H1 (cell line): Measurements from ENCODE around the gene FES.

Experiments
- ASH2L ChIP-seq: fragments of 200-600, 300-600 bp; sonication (generic); IDR thresholded peaks from one replicate; pipeline ENCODE4 v1.7.1; 2017; ENCODE audit warnings: low read length
- CHD1 ChIP-seq: IDR thresholded peaks from 2 replicates; pipeline ENCODE4 v1.6.1; 2012; ENCODE audit warnings: low read depth, low read length, improper control_type of control experiment
- CREB1 ChIP-seq: IDR thresholded peaks from 2 replicates; pipeline ENCODE4 v1.6.1; 2012; ENCODE audit warnings: inconsistent platforms
- EP300 ChIP-seq, 2 experiments: IDR thresholded peaks; 1 replicate in 1 of 2; 2 replicates in 1 of 2; pipeline ENCODE4 v1.6.1; 2011 to 2012; ENCODE audit warnings: low read depth in 2 of 2, low read length in 2 of 2, mild to moderate bottlenecking in 2 of 2, borderline replicate concordance in 1 of 2, inconsistent platforms in 1 of 2, moderate library complexity in 1 of 2
- EZH2 ChIP-seq: fragments of 200-600 bp; sonication (generic); IDR thresholded peaks from 2 replicates; pipeline ENCODE4 v1.7.1; 2012; ENCODE audit warnings: low read depth, mild to moderate bottlenecking, moderate library complexity, low read length, inconsistent platforms; ENCODE audit not compliant: severe bottlenecking
- JUN ChIP-seq: IDR thresholded peaks from 2 replicates; pipeline ENCODE4 v1.6.1; 2011; ENCODE audit warnings: low read depth, mild to moderate bottlenecking, improper control_type of control experiment, low read length
- KDM5A ChIP-seq: fragments of 200-600 bp; IDR thresholded peaks from 2 replicates; pipeline ENCODE4 v1.7.1; 2012; ENCODE audit warnings: mild to moderate bottlenecking, low read length, inconsistent platforms, mixed read lengths
- POLR2A ChIP-seq, 2 experiments: IDR thresholded peaks; 1 replicate in 1 of 2; 2 replicates in 1 of 2; pipeline ENCODE4 v1.6.1; 2011; ENCODE audit warnings: low read depth in 2 of 2, low read length in 2 of 2, mild to moderate bottlenecking in 2 of 2; ENCODE audit errors: control extremely low read depth in 1 of 2
- POLR2AphosphoS5 ChIP-seq: IDR thresholded peaks from 2 replicates; pipeline ENCODE4 v1.6.1; 2011; ENCODE audit warnings: low read depth, low read length
- SP1 ChIP-seq: IDR thresholded peaks from 2 replicates; pipeline ENCODE4 v1.6.1; 2011; ENCODE audit warnings: low read depth, low read length
- SRF ChIP-seq: IDR thresholded peaks from 2 replicates; pipeline ENCODE4 v1.6.1; 2011; ENCODE audit warnings: mild to moderate bottlenecking, low read depth, low read length, moderate library complexity
- ZNF274 ChIP-seq: IDR thresholded peaks from 2 replicates; pipeline ENCODE4 v1.7.0; 2012; ENCODE audit warnings: low read length, borderline replicate concordance; ENCODE audit errors: extremely low read depth
- TF ChIP-seq, protein P1 (sequence below), 3 experiments: IDR thresholded peaks; 1 replicate in 2 of 3; 2 replicates in 1 of 3; pipeline versions ENCODE4 v1.5.1 to v1.6.1; 2011; ENCODE audit warnings: low read length in 3 of 3, mild to moderate bottlenecking in 3 of 3, inconsistent platforms in 2 of 3, low read depth in 1 of 3, moderate library complexity in 1 of 3; ENCODE audit not compliant: insufficient read depth in 1 of 3; ENCODE audit errors: control extremely low read depth in 1 of 3
- TF ChIP-seq, protein P2 (sequence below): IDR thresholded peaks from 2 replicates; pipeline ENCODE4 v1.6.1; 2012; ENCODE audit warnings: low read length, inconsistent platforms

DNA sequence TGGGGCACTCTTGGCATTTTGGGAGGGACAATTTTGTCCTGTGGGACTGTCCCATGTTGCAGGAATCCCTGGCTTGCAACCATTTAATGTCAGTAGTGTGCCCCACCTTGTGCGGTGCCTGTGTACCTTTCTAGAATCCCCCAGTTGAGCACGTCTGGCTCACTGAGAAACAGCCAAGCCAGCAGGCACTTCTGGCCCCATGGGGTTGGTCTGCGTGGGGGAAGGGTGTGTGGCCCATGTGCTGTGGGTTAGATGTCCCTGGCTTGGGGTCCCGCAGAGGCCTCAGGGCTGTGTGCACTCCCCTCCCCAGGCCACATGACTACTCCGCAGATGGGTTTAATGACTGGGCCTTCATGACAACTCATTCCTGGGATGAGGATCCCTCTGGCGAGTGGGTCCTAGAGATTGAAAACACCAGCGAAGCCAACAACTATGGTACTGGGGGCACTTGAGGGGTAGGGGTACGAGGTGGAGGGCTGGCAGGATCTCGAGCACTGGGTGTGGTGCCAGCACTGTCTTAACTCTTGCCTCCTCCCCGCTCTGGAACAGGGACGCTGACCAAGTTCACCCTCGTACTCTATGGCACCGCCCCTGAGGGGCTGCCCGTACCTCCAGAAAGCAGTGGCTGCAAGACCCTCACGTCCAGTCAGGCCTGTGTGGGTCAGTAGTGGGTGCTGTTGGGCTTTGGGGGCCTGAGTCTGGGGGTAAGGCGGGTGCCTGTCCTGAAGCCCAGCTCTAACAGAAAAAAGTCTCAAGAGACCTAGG lies 3.7 kb upstream of the FES start:
- TF ChIP-seq EZH2 (no peak), CREB1 (no peak), POLR2AphosphoS5 (no peak), CHD1 (no peak), SP1 (no peak), ZNF274 (no peak), JUN (no peak), EP300 (IDR thresholded peaks at IDR 0.05; ENCODE audit: borderline replicate concordance in 1 of 2, low read depth in 2 of 2, low read length in 2 of 2) (no peak), ASH2L (no peak), POLR2A (IDR thresholded peaks at IDR 0.05; ENCODE audit: control extremely low read depth in 1 of 2, low read depth in 2 of 2, low read length in 2 of 2) (no peak), KDM5A (no peak), SRF (no peak)
- TF ChIP-seq, protein P1, sequence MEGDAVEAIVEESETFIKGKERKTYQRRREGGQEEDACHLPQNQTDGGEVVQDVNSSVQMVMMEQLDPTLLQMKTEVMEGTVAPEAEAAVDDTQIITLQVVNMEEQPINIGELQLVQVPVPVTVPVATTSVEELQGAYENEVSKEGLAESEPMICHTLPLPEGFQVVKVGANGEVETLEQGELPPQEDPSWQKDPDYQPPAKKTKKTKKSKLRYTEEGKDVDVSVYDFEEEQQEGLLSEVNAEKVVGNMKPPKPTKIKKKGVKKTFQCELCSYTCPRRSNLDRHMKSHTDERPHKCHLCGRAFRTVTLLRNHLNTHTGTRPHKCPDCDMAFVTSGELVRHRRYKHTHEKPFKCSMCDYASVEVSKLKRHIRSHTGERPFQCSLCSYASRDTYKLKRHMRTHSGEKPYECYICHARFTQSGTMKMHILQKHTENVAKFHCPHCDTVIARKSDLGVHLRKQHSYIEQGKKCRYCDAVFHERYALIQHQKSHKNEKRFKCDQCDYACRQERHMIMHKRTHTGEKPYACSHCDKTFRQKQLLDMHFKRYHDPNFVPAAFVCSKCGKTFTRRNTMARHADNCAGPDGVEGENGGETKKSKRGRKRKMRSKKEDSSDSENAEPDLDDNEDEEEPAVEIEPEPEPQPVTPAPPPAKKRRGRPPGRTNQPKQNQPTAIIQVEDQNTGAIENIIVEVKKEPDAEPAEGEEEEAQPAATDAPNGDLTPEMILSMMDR (IDR thresholded peaks at IDR 0.05; ENCODE audit: control extremely low read depth in 1 of 3, insufficient read depth in 1 of 3, low read depth in 1 of 3, low read length in 3 of 3) = no peak
- TF ChIP-seq, protein P2, sequence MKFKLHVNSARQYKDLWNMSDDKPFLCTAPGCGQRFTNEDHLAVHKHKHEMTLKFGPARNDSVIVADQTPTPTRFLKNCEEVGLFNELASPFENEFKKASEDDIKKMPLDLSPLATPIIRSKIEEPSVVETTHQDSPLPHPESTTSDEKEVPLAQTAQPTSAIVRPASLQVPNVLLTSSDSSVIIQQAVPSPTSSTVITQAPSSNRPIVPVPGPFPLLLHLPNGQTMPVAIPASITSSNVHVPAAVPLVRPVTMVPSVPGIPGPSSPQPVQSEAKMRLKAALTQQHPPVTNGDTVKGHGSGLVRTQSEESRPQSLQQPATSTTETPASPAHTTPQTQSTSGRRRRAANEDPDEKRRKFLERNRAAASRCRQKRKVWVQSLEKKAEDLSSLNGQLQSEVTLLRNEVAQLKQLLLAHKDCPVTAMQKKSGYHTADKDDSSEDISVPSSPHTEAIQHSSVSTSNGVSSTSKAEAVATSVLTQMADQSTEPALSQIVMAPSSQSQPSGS = no peak
